ENCODE data around the gene MCTP2. TPM values are rescaled to one million over a fixed set of nuclear protein-coding genes. Genes with fewer than 3 reads are reported as not detected.
A peak's percentile ranks its signal among the peaks of the same experiment; 100 is the strongest.

The MCTP2 gene
- total RNA-seq, 1 experiment from 2014 or later: 0.19 TPM

GRCh38 chr15:94411846-94412245 lies 180.5 kb downstream of the MCTP2 start:
- no peak overlapping the region for H3K4me3 ChIP-seq (ENCODE audit: low read depth, low read length, poor library complexity, severe bottlenecking)
- no peaks in the 10 kb centered on the region for H3K27me3 ChIP-seq (replicated peaks; ENCODE audit: insufficient read depth, low read depth, low read length, poor library complexity)
- H3K27ac ChIP-seq (ENCODE audit: low read depth, low read length, poor library complexity, severe bottlenecking): no peak overlapping the region
- no peaks in the 10 kb centered on the region for H3K4me1 ChIP-seq (ENCODE audit: insufficient read depth, low read length, poor library complexity, severe bottlenecking)
- no peak for DNase-seq (ENCODE audit: low spot score)
- ChIA-PET CTCF (no interaction called here), POLR2A (ENCODE audit: low non-redundant PET) (no interaction called here)
- H3K36me3 ChIP-seq (ENCODE audit: insufficient read depth, low read length, poor library complexity, severe bottlenecking): no peaks in the 10 kb centered on the region
- TF ChIP-seq EZH2 (IDR thresholded peaks at IDR 0.05; ENCODE audit: borderline replicate concordance, low read depth, low read length, poor library complexity, severe bottlenecking): no peak
- no peak for TF ChIP-seq CTCF (conservative IDR thresholded peaks at IDR 0.05; ENCODE audit: low read depth, low read length)
- no TSS peak for BruUV-seq (replicated peaks)
- intact Hi-C loops (cut with micrococcal nuclease; ENCODE audit: unreplicated experiment): loop anchor here (5.0 to 10.0 kb wide), 3 partner anchors 165 to 610 kb away; no protein-coding TSS in a partner anchor
- no peaks in the 10 kb centered on the region for H3K9me3 ChIP-seq (ENCODE audit: low read depth, low read length, poor library complexity, severe bottlenecking)

- no TSS peak for BruUV-seq (replicated peaks)
- H3K4me3 ChIP-seq (ENCODE audit: low read depth, low read length, poor library complexity, severe bottlenecking): no peak overlapping the region
- TF ChIP-seq EZH2 (IDR thresholded peaks at IDR 0.05; ENCODE audit: borderline replicate concordance, low read depth, low read length, poor library complexity, severe bottlenecking) (no peak), CTCF (conservative IDR thresholded peaks at IDR 0.05; ENCODE audit: low read depth, low read length) (peak; percentile 66)
- H3K9me3 ChIP-seq (ENCODE audit: low read depth, low read length, poor library complexity, severe bottlenecking): no peaks in the 10 kb centered on the region
- POLR2A ChIA-PET (ENCODE audit: low non-redundant PET): interaction anchor here (1.0 kb wide), 1 partner anchor 103 kb away, joined by 3 read pairs; no protein-coding TSS in a partner anchor
- no peaks in the 10 kb centered on the region for H3K4me1 ChIP-seq (ENCODE audit: insufficient read depth, low read length, poor library complexity, severe bottlenecking)
- H3K36me3 ChIP-seq (ENCODE audit: insufficient read depth, low read length, poor library complexity, severe bottlenecking): no peaks in the 10 kb centered on the region
- no peak overlapping the region for H3K27ac ChIP-seq (ENCODE audit: low read depth, low read length, poor library complexity, severe bottlenecking)
- no peaks in the 10 kb centered on the region for H3K27me3 ChIP-seq (replicated peaks; ENCODE audit: insufficient read depth, low read depth, low read length, poor library complexity)
- DNase-seq (ENCODE audit: low spot score): peak; percentile 51
- intact Hi-C loops (cut with micrococcal nuclease; ENCODE audit: unreplicated experiment): loop anchor here (5.0 to 10.0 kb wide), 3 partner anchors 164 to 609 kb away; no protein-coding TSS in a partner anchor
- CTCF ChIA-PET: no interaction called here
These were observed 181.8 kb downstream of the MCTP2 start for GRCh38 chr15:94412979-94413746.

GRCh38 chr15:94414916-94415315 lies 183.6 kb downstream of the MCTP2 start:
- no peaks in the 10 kb centered on the region for H3K4me1 ChIP-seq (ENCODE audit: insufficient read depth, low read length, poor library complexity, severe bottlenecking)
- H3K27me3 ChIP-seq (replicated peaks; ENCODE audit: insufficient read depth, low read depth, low read length, poor library complexity): no peaks in the 10 kb centered on the region
- no TSS peak for BruUV-seq (replicated peaks)
- no peak overlapping the region for H3K4me3 ChIP-seq (ENCODE audit: low read depth, low read length, poor library complexity, severe bottlenecking)
- no peak for TF ChIP-seq EZH2 (IDR thresholded peaks at IDR 0.05; ENCODE audit: borderline replicate concordance, low read depth, low read length, poor library complexity, severe bottlenecking)
- TF ChIP-seq CTCF (conservative IDR thresholded peaks at IDR 0.05; ENCODE audit: low read depth, low read length): no peak
- no peak for DNase-seq (ENCODE audit: low spot score)
- no peaks in the 10 kb centered on the region for H3K36me3 ChIP-seq (ENCODE audit: insufficient read depth, low read length, poor library complexity, severe bottlenecking)
- no peak overlapping the region for H3K27ac ChIP-seq (ENCODE audit: low read depth, low read length, poor library complexity, severe bottlenecking)
- intact Hi-C loops (cut with micrococcal nuclease; ENCODE audit: unreplicated experiment): loop anchor here (5.0 to 10.0 kb wide), 3 partner anchors 162 to 607 kb away; no protein-coding TSS in a partner anchor
- POLR2A ChIA-PET (ENCODE audit: low non-redundant PET): no interaction called here
- CTCF ChIA-PET: no interaction called here
- H3K9me3 ChIP-seq (ENCODE audit: low read depth, low read length, poor library complexity, severe bottlenecking): no peaks in the 10 kb centered on the region
